Lower leg skin (tissue), 3 donors: ENCODE results near the gene ELMOD3.

ENCODE experiments used
- CTCF ChIP-seq, 3 donors: fragments of 450-650 bp; IDR thresholded peaks; one replicate each; pipeline ENCODE4 v1.5.1; 2016; ENCODE audit warnings: antibody characterized with exemption in 3 of 3, mild to moderate bottlenecking in 3 of 3, moderate library complexity in 2 of 3
- POLR2A ChIP-seq, 2 donors: fragments of 450-650 bp; IDR thresholded peaks; one replicate each; pipeline ENCODE4 v1.6.1; 2016 to 2017; ENCODE audit warnings: antibody characterized with exemption in 2 of 2, mild to moderate bottlenecking in 1 of 2, moderate library complexity in 1 of 2

- TF ChIP-seq POLR2A (IDR thresholded peaks at IDR 0.05) (no peak), CTCF (IDR thresholded peaks at IDR 0.05) (no peak)
These were observed 82.4 kb downstream of the ELMOD3 start for GRCh38 chr2:85436836-85437487.
